K562 (cell line): Measurements from ENCODE around the gene ACAA2. TPM values are rescaled to one million over a fixed set of nuclear protein-coding genes. Genes with fewer than 3 reads are reported as not detected.

Source experiments
- ATAC-seq: fragments of 200-7000 bp; cut with Tn5 transposase; 3 replicates; pipeline ENCODE4 v1.9.1; 2020; ENCODE audit warnings: moderate library complexity
- BruUV-seq: library from RNA; stranded (reverse); fragments of 400-500 nt; replicated peaks from 2 replicates; lab custom pipeline; 2021; lab: Mats Ljungman, UMichigan
- CTCF ChIA-PET: fragments of 300-600 bp; formaldehyde crosslinking; extraction: SDS; loops from one replicate; lab custom pipeline; 2021; ENCODE audit warnings: low intra/inter-chr PET ratio; lab: Yijun Ruan, JAX
- POLR2A ChIA-PET: fragments of 300-600, 350-650 bp; sonication (Branson Sonifier 250); formaldehyde crosslinking; extraction: SDS; loops from one replicate; lab custom pipeline; 2021; ENCODE audit warnings: antibody characterized with exemption, inconsistent platforms; lab: Yijun Ruan, JAX
- DNase-seq, 4 experiments: peaks; one replicate each; pipeline versions ENCODE4 v3.0.0 to v3.0.0-alpha.2; 2011 to 2018; ENCODE audit warnings: low spot score in 3 of 4, mixed read lengths in 3 of 4; ENCODE audit errors: extremely low read depth in 1 of 4
- FAIRE-seq: peaks from 2 replicates; lab custom pipeline; 2011; peaks lifted over from hg19 to GRCh38; lab: Jason Lieb, UNC
- H2AFZ ChIP-seq: 2 replicates; pipeline ENCODE4 v1.6.0; 2011; ENCODE audit warnings: low read depth, low read length, control low read depth, inconsistent platforms
- H3K27ac ChIP-seq: fragments of 200-600 bp; 3 replicates; pipeline ENCODE4 v1.8.0; 2011; ENCODE audit warnings: low read depth, mild to moderate bottlenecking, control low read depth, inconsistent platforms, low read length, moderate library complexity, mixed read lengths; ENCODE audit errors: extremely low read depth
- H3K27me3 ChIP-seq, 2 experiments: fragments of 300-600 bp in 1 of 2; 2 replicates in 1 of 2; 3 replicates in 1 of 2; pipeline versions ENCODE4 v1.6.0 to v1.8.0; 2011; ENCODE audit warnings: inconsistent platforms in 2 of 2, low read length in 2 of 2, mild to moderate bottlenecking in 1 of 2, mixed read lengths in 1 of 2, moderate library complexity in 1 of 2; ENCODE audit not compliant: control insufficient read depth in 2 of 2, insufficient read depth in 2 of 2
- H3K36me3 ChIP-seq: fragments of 300-600 bp; 3 replicates; pipeline ENCODE4 v1.8.0; 2011; ENCODE audit warnings: mild to moderate bottlenecking, low read length, inconsistent platforms; ENCODE audit not compliant: control insufficient read depth, insufficient read depth
- H3K4me1 ChIP-seq, 2 experiments: fragments of 200-600 bp in 1 of 2; replicated peaks in 1 of 2; 2 replicates in 1 of 2; 3 replicates in 1 of 2; pipeline versions ENCODE4 v1.5.1 to v1.8.0; 2011; ENCODE audit warnings: inconsistent platforms in 2 of 2, low read length in 2 of 2, mild to moderate bottlenecking in 1 of 2, mixed read lengths in 1 of 2, moderate library complexity in 1 of 2; ENCODE audit not compliant: control insufficient read depth in 2 of 2, insufficient read depth in 2 of 2
- H3K4me2 ChIP-seq: 2 replicates; pipeline ENCODE4 v1.6.1; 2011; ENCODE audit warnings: low read length, control low read depth, inconsistent platforms, mixed read lengths; ENCODE audit not compliant: insufficient read depth
- H3K4me3 ChIP-seq: fragments of 200-600 bp; sonication (generic), shearing (Covaris generic); 2 replicates; pipeline ENCODE4 v1.5.1; 2016; ENCODE audit warnings: control low read depth, inconsistent platforms
- H3K79me2 ChIP-seq: fragments of 200-600 bp; 3 replicates; pipeline ENCODE4 v1.8.0; 2011; ENCODE audit warnings: low read length, inconsistent platforms; ENCODE audit not compliant: control insufficient read depth, insufficient read depth
- H3K9ac ChIP-seq, 2 experiments: 2 replicates each; pipeline versions ENCODE4 v1.6.0 to v1.6.1; 2011; ENCODE audit warnings: low read depth in 2 of 2, low read length in 2 of 2, control low read depth in 1 of 2, inconsistent platforms in 1 of 2, mild to moderate bottlenecking in 1 of 2, mixed read lengths in 1 of 2; ENCODE audit not compliant: insufficient read depth in 1 of 2
- H3K9me1 ChIP-seq: one replicate; pipeline ENCODE4 v1.6.0; 2011; ENCODE audit warnings: inconsistent platforms, mild to moderate bottlenecking, low read length, moderate library complexity; ENCODE audit not compliant: control insufficient read depth, insufficient read depth
- H3K9me3 ChIP-seq: replicated peaks from 2 replicates; pipeline ENCODE4 v1.5.1; 2011; ENCODE audit warnings: low read depth, low read length, inconsistent platforms; ENCODE audit not compliant: control insufficient read depth, insufficient read depth
- H4K20me1 ChIP-seq: replicated peaks from 2 replicates; pipeline ENCODE4 v1.6.1; 2011; ENCODE audit warnings: low read length, inconsistent platforms, mixed read lengths; ENCODE audit not compliant: control insufficient read depth, insufficient read depth
- ATF3 ChIP-seq, 2 experiments: fragments of 450-650 bp in 1 of 2; sonication (generic) in 1 of 2; formaldehyde crosslinking in 1 of 2; IDR thresholded peaks in 1 of 2; conservative IDR thresholded peaks in 1 of 2; 2 replicates each; pipeline versions ENCODE4 v1.6.1 to v1.8.1; 2016 to 2023; ENCODE audit warnings: mild to moderate bottlenecking in 2 of 2, moderate library complexity in 2 of 2, inconsistent platforms in 1 of 2, missing genetic modification reagents in 1 of 2
- ATF7 ChIP-seq: fragments of 450-650 bp; IDR thresholded peaks from 2 replicates; pipeline ENCODE4 v1.7.1; 2014; ENCODE audit warnings: mild to moderate bottlenecking, moderate library complexity
- C11orf30 ChIP-seq: fragments of 450-650 bp; IDR thresholded peaks from 2 replicates; pipeline ENCODE4 v1.6.1; 2016; ENCODE audit warnings: low read depth, mild to moderate bottlenecking
- ID3 ChIP-seq, 2 experiments: fragments of 250-450 bp in 1 of 2; fragments of 450-650 bp in 1 of 2; sonication (Bioruptor Pico) in 1 of 2; IDR thresholded peaks; 2 replicates each; pipeline versions ENCODE4 v1.6.1 to v1.8.0; 2016 to 2021; ENCODE audit warnings: mild to moderate bottlenecking in 2 of 2, moderate library complexity in 2 of 2, missing compliant biosample characterization in 1 of 2, missing genetic modification characterization in 1 of 2
- JUND ChIP-seq, 2 experiments: IDR thresholded peaks; 2 replicates in 1 of 2; 3 replicates in 1 of 2; pipeline ENCODE4 v1.6.1; 2011; ENCODE audit warnings: borderline replicate concordance in 2 of 2, low read depth in 2 of 2, low read length in 2 of 2, improper control_type of control experiment in 1 of 2, missing biosample characterization in 1 of 2, missing genetic modification characterization in 1 of 2, missing genetic modification reagents in 1 of 2
- PHTF2 ChIP-seq: fragments of 250-450 bp; sonication (Bioruptor Pico); IDR thresholded peaks from 2 replicates; pipeline ENCODE4 v1.5.0; 2021; ENCODE audit warnings: mild to moderate bottlenecking
- POLR3A ChIP-seq: IDR thresholded peaks from 2 replicates; pipeline ENCODE4 v1.6.1; 2011; ENCODE audit warnings: borderline replicate concordance, mild to moderate bottlenecking, moderate library complexity; ENCODE audit not compliant: insufficient read length, insufficient read depth; ENCODE audit errors: extremely low read depth
- PREB ChIP-seq: sonication (generic); formaldehyde crosslinking; IDR thresholded peaks from 2 replicates; pipeline ENCODE4 v1.8.1; 2023; ENCODE audit warnings: mild to moderate bottlenecking, missing genetic modification reagents
- RAD51 ChIP-seq: fragments of 450-650 bp; IDR thresholded peaks from 2 replicates; pipeline ENCODE4 v1.7.1; 2016; ENCODE audit warnings: low read depth, mild to moderate bottlenecking, borderline replicate concordance
- SPI1 ChIP-seq: IDR thresholded peaks from 2 replicates; pipeline ENCODE4 v1.6.1; 2011; ENCODE audit warnings: low read depth, low read length, control low read depth, borderline replicate concordance
- ZBTB1 ChIP-seq: sonication (generic); formaldehyde crosslinking; IDR thresholded peaks from 2 replicates; pipeline ENCODE4 v1.8.1; 2023; ENCODE audit warnings: missing genetic modification reagents, low read depth, mild to moderate bottlenecking, borderline replicate concordance
- ZBTB7A ChIP-seq: IDR thresholded peaks from 2 replicates; pipeline ENCODE4 v1.6.1; 2011; ENCODE audit warnings: low read depth, mild to moderate bottlenecking, low read length, moderate library complexity, borderline replicate concordance; ENCODE audit not compliant: control insufficient read depth
- ZFPM2 ChIP-seq: fragments of 250-450 bp; sonication (Bioruptor Pico); IDR thresholded peaks from 2 replicates; pipeline ENCODE4 v1.5.1; 2022; ENCODE audit warnings: mild to moderate bottlenecking
- ZKSCAN1 ChIP-seq: fragments of 150-350 bp; IDR thresholded peaks from 2 replicates; pipeline ENCODE4 v1.6.1; 2016; ENCODE audit warnings: low read depth, low read length
- ZNF143 ChIP-seq: sonication (generic); formaldehyde crosslinking; IDR thresholded peaks from 2 replicates; pipeline ENCODE4 v1.9.0; 2022; ENCODE audit warnings: mild to moderate bottlenecking, missing genetic modification reagents
- ZNF316 ChIP-seq: fragments of 450-650 bp; IDR thresholded peaks from 2 replicates; pipeline ENCODE4 v1.6.1; 2016
- ZNF41 ChIP-seq: fragments of 250-450 bp; sonication (Bioruptor Pico); conservative IDR thresholded peaks from 2 replicates; pipeline ENCODE4 v1.4.0; 2020; ENCODE audit warnings: mild to moderate bottlenecking
- WGBS: fragments of 100-300 bp; shearing (Covaris generic); methylation state at CpG from one replicate; pipeline ENCODE4 v1.1.6; 2016; ENCODE audit warnings: low coverage, mixed read lengths; ENCODE audit not compliant: insufficient coverage; ENCODE audit errors: missing lambda C conversion rate; 5-methylcytosine and 5-hydroxymethylcytosine counted together
- in situ Hi-C: fragments of 300-500 bp; cut with MboI; formaldehyde crosslinking; loops from 4 replicates; pipeline ENCODE4 v1.15.0; 2018; ENCODE audit warnings: inconsistent platforms, mixed read lengths
- intact Hi-C: fragments of 100-400 bp; cut with micrococcal nuclease; formaldehyde crosslinking; loops from 2 replicates; pipeline ENCODE4 v1.14.2; 2022
- polyA plus RNA-seq, 8 experiments: library from polyadenylated mRNA; depleted of rRNA in 4 of 8; stranded (reverse) in 5 of 8; unstranded in 3 of 8; fragments of >200 nt; fragmentation: Nextera tagmentation in 2 of 8; fragmentation: Illumina TruSeq in 1 of 8; extraction: Ambion mirVana in 2 of 8; extraction: Trizol in 1 of 8; gene quantifications; 2 replicates each; pipeline versions ENCODE4 v1.2.1 to v1.2.3, GENCODE V29; 2011 to 2014; ENCODE audit warnings: inconsistent platforms in 1 of 8, missing spikeins in 1 of 8
- total RNA-seq, 7 experiments: library from RNA; depleted of rRNA in 6 of 7; stranded (reverse); fragments of >200 nt in 6 of 7; fragmentation: Illumina TruSeq in 2 of 7; extraction: Trizol in 2 of 7; gene quantifications; 2 replicates each; pipeline versions ENCODE4 v1.2.1 to v1.2.3, GENCODE V29; 2011 to 2021; ENCODE audit warnings: low replicate concordance in 1 of 7

The ACAA2 gene
- total and polyA plus RNA-seq, 9 of the 15 experiments (the other 6 are each of a cell fraction or from before 2014, with no cell fraction given), result 13.2 to 31.5 (median 21.7) TPM

- ChIA-PET POLR2A (interaction anchor here (0.7 kb wide), 1 partner anchor 8 kb away, joined by 3 read pairs; no protein-coding TSS in a partner anchor), CTCF (no interaction called here)
- no peaks in the 10 kb centered on the region for H3K9me1 ChIP-seq
- no peaks in the 10 kb centered on the region for H3K36me3 ChIP-seq
- H3K27ac ChIP-seq, result no peak overlapping the region
- WGBS, result 23% methylated on average over 12 of the region's 12 CpGs
- ATAC-seq (no peak), FAIRE-seq (no peak), DNase-seq (no peak)
- no peaks in the 10 kb centered on the region for H3K79me2 ChIP-seq
- H4K20me1 ChIP-seq, result no peaks in the 10 kb centered on the region
- no peaks in the 10 kb centered on the region for H3K9me3 ChIP-seq
- no peak overlapping the region for H3K9ac ChIP-seq
- H3K4me1 ChIP-seq, result no peaks in the 10 kb centered on the region
- no peak overlapping the region for H2AFZ ChIP-seq
- BruUV-seq, result no TSS peak
- no peak overlapping the region for H3K4me3 ChIP-seq
- H3K27me3 ChIP-seq, result peaks cover 0 to 16% of the 10 kb centered on the region in 2 experiments; a peak in 3 of 5 replicates
- H3K4me2 ChIP-seq, result no peak overlapping the region
- intact Hi-C loops (no loop called here), in situ Hi-C loops (no loop called here)
- no peak for TF ChIP-seq SPI1
- TF ChIP-seq PREB, result no peak
- TF ChIP-seq ZNF316, result peak; percentile 29; the same call in 1 of the 2 replicates
- no peak for TF ChIP-seq ZBTB7A
- peak; percentile 90 for TF ChIP-seq ATF7
- TF ChIP-seq ZFPM2 (CRISPR knock-in tag), result no peak
- no peak for TF ChIP-seq RAD51
- TF ChIP-seq JUND (IDR thresholded peaks at IDR 0.05; ENCODE audit: borderline replicate concordance, low read depth, low read length), result 0 out of 2 replicates have a peak, but pooled peaks have one; percentile 16
- TF ChIP-seq JUND (tag; IDR thresholded peaks at IDR 0.05; ENCODE audit: borderline replicate concordance, low read depth, low read length), result no peak; the same call in 2 of the 3 replicates
- no peak for TF ChIP-seq POLR3A
- no peak for TF ChIP-seq ID3 (CRISPR knock-in tag; IDR thresholded peaks at IDR 0.05)
- TF ChIP-seq ID3 (tag; IDR thresholded peaks at IDR 0.05), result no peak
- TF ChIP-seq ATF3 (IDR thresholded peaks at IDR 0.05), result peak; percentile 86
- TF ChIP-seq ATF3 (CRISPR knock-in tag; conservative IDR thresholded peaks at IDR 0.05), result no peak
- no peak for TF ChIP-seq ZBTB1 (CRISPR knock-in tag)
- no peak for TF ChIP-seq ZKSCAN1
- no peak for TF ChIP-seq PHTF2
- TF ChIP-seq C11orf30, result peak; percentile 16; the same call in 1 of the 2 replicates
- TF ChIP-seq ZNF41 (CRISPR knock-in tag), result no peak
- no peak for TF ChIP-seq ZNF143 (CRISPR knock-in tag)
Observed at GRCh38 chr18:49841236-49842217, 28.2 kb upstream of the ACAA2 start.
